ENCODE results near the gene OR1J1.

Gene OR1J1

GRCh38 chr9:122479062-122479461 lies 1.3 kb upstream of the OR1J1 start:
- TF ChIP-seq POLR2AphosphoS5 (IDR thresholded peaks at IDR 0.05; ENCODE audit: low read depth) (no peak), SPI1 (IDR thresholded peaks at IDR 0.05; ENCODE audit: borderline replicate concordance, low read depth) (no peak), CTCF (IDR thresholded peaks at IDR 0.05; ENCODE audit: insufficient read depth, low read length) (no peak)
- DNase-seq (ENCODE audit: low read depth in 1 of 2, low spot score in 1 of 2), result no peak
- Histone ChIP-seq H3K27ac (replicated peaks) (no peak overlapping the region), H3K27me3 (ENCODE audit: insufficient read depth, poor library complexity, severe bottlenecking) (peaks cover 2% of the 10 kb centered on the region), H3K4me3 (replicated peaks; ENCODE audit: insufficient read depth, low read length) (no peak overlapping the region)

GRCh38 chr9:122477346-122477745 lies 380 bp downstream of the OR1J1 start:
- no peak for TF ChIP-seq SPI1 (IDR thresholded peaks at IDR 0.05; ENCODE audit: borderline replicate concordance, low read depth)
- no peak for DNase-seq (ENCODE audit: low read depth in 1 of 2, low spot score in 1 of 2)
- Histone ChIP-seq H3K27me3 (ENCODE audit: insufficient read depth, poor library complexity, severe bottlenecking) (peaks cover 2% of the 10 kb centered on the region), H3K27ac (replicated peaks) (no peak overlapping the region), H3K4me3 (replicated peaks; ENCODE audit: insufficient read depth, low read length) (no peak overlapping the region)

GRCh38 chr9:122475717-122476116 lies 2.0 kb downstream of the OR1J1 start:
- Histone ChIP-seq H3K27ac (replicated peaks) (no peak overlapping the region), H3K27me3 (ENCODE audit: insufficient read depth, poor library complexity, severe bottlenecking) (peaks cover 2% of the 10 kb centered on the region), H3K4me3 (replicated peaks; ENCODE audit: insufficient read depth, low read length) (no peak overlapping the region)
- TF ChIP-seq POLR2AphosphoS5 (IDR thresholded peaks at IDR 0.05; ENCODE audit: low read depth), result no peak
- no peak for TF ChIP-seq SPI1 (IDR thresholded peaks at IDR 0.05; ENCODE audit: borderline replicate concordance, low read depth)
- TF ChIP-seq CTCF (IDR thresholded peaks at IDR 0.05; ENCODE audit: insufficient read depth, low read length), result no peak
- TF ChIP-seq REST (IDR thresholded peaks at IDR 0.05; ENCODE audit: insufficient replicate concordance, low read depth), result no peak
- TF ChIP-seq GABPA (IDR thresholded peaks at IDR 0.05; ENCODE audit: low read depth), result no peak
- DNase-seq (ENCODE audit: low read depth in 1 of 2, low spot score in 1 of 2), result no peak

- TF ChIP-seq REST (IDR thresholded peaks at IDR 0.05; ENCODE audit: insufficient replicate concordance, low read depth) (no peak), POLR2AphosphoS5 (IDR thresholded peaks at IDR 0.05; ENCODE audit: low read depth) (no peak), CTCF (IDR thresholded peaks at IDR 0.05; ENCODE audit: insufficient read depth, low read length) (no peak)
- Histone ChIP-seq H3K4me3 (replicated peaks; ENCODE audit: insufficient read depth, low read length) (no peak overlapping the region), H3K27me3 (ENCODE audit: insufficient read depth, poor library complexity, severe bottlenecking) (peaks cover 2% of the 10 kb centered on the region), H3K27ac (replicated peaks) (no peak overlapping the region)
- DNase-seq (ENCODE audit: low read depth in 1 of 2, low spot score in 1 of 2), result no peak
Measured at GRCh38 chr9:122474561-122474960, 3.2 kb downstream of the OR1J1 start.
